HepG2 (cell line): ENCODE data around the gene FLYWCH1. TPM values are rescaled to one million over a fixed set of nuclear protein-coding genes. Genes with fewer than 3 reads are reported as not detected.

Source experiments
- HDAC1 ChIP-seq: sonication (generic); formaldehyde crosslinking; IDR thresholded peaks from 2 replicates; pipeline ENCODE4 v1.5.1; 2020; ENCODE audit warnings: mild to moderate bottlenecking, missing genetic modification reagents
- HES4 ChIP-seq: sonication (generic); formaldehyde crosslinking; IDR thresholded peaks from 2 replicates; pipeline ENCODE4 v1.9.0; 2021; ENCODE audit warnings: mild to moderate bottlenecking, missing genetic modification reagents, borderline replicate concordance
- HMG20A ChIP-seq: IDR thresholded peaks from 2 replicates; pipeline ENCODE4 v1.6.1; 2016; ENCODE audit warnings: borderline replicate concordance
- KDM5A ChIP-seq: fragments of 200-600 bp; sonication (generic); IDR thresholded peaks from 2 replicates; pipeline ENCODE4 v1.7.0; 2018; ENCODE audit warnings: antibody characterized with exemption, mild to moderate bottlenecking, low read length, borderline replicate concordance
- NFE2L2 ChIP-seq: fragments of 150-350 bp; IDR thresholded peaks from 2 replicates; pipeline ENCODE4 v1.6.1; 2014; ENCODE audit warnings: low read length
- SOX6 ChIP-seq, 2 experiments: fragments of 450-650 bp in 1 of 2; sonication (generic) in 1 of 2; formaldehyde crosslinking in 1 of 2; IDR thresholded peaks; 2 replicates each; pipeline versions ENCODE4 v1.4.0 to v1.6.1; 2017 to 2020; ENCODE audit warnings: antibody characterized with exemption in 1 of 2, mild to moderate bottlenecking in 1 of 2, missing genetic modification reagents in 1 of 2
- SRSF4 ChIP-seq: fragments of 200-400 bp; formaldehyde crosslinking; IDR thresholded peaks from one replicate; pipeline ENCODE4 v1.6.1; 2018; ENCODE audit warnings: mild to moderate bottlenecking, low read depth, low read length, moderate library complexity; ENCODE audit not compliant: poor library complexity, severe bottlenecking
- TBP ChIP-seq: sonication (generic); formaldehyde crosslinking; IDR thresholded peaks from 2 replicates; pipeline ENCODE4 v1.5.0; 2020; ENCODE audit warnings: missing genetic modification reagents
- TBX3 ChIP-seq: fragments of 450-650 bp; IDR thresholded peaks from 2 replicates; pipeline ENCODE4 v1.6.1; 2017; ENCODE audit warnings: antibody characterized with exemption, mild to moderate bottlenecking, inconsistent platforms, borderline replicate concordance
- THAP8 ChIP-seq: sonication (generic); formaldehyde crosslinking; IDR thresholded peaks from 2 replicates; pipeline ENCODE4 v1.5.1; 2020; ENCODE audit warnings: missing genetic modification reagents, mild to moderate bottlenecking, borderline replicate concordance
- YEATS2 ChIP-seq: sonication (generic); formaldehyde crosslinking; IDR thresholded peaks from 2 replicates; pipeline ENCODE4 v1.4.0; 2020; ENCODE audit warnings: missing genetic modification reagents, borderline replicate concordance
- ZFY ChIP-seq: sonication (generic); formaldehyde crosslinking; IDR thresholded peaks from 2 replicates; pipeline ENCODE4 v1.4.0; 2020; ENCODE audit warnings: missing genetic modification reagents
- ZNF205 ChIP-seq: IDR thresholded peaks from 2 replicates; pipeline ENCODE4 v1.6.1; 2018; ENCODE audit warnings: missing biosample characterization, missing genetic modification reagents
- ZNF562 ChIP-seq: sonication (generic); formaldehyde crosslinking; IDR thresholded peaks from 2 replicates; pipeline ENCODE4 v1.8.0; 2022; ENCODE audit warnings: missing genetic modification reagents, borderline replicate concordance
- ZNF609 ChIP-seq: sonication (generic); formaldehyde crosslinking; IDR thresholded peaks from 2 replicates; pipeline ENCODE4 v1.4.0; 2020; ENCODE audit warnings: mild to moderate bottlenecking, missing genetic modification reagents, borderline replicate concordance
- ZNF639 ChIP-seq: conservative IDR thresholded peaks from 2 replicates; pipeline ENCODE4 v1.6.1; 2018; ENCODE audit warnings: missing genetic modification reagents
- ZNF792 ChIP-seq: IDR thresholded peaks from 2 replicates; pipeline ENCODE4 v1.6.1; 2016
- polyA plus RNA-seq, 8 experiments: library from polyadenylated mRNA; depleted of rRNA in 3 of 8; stranded (reverse) in 7 of 8; unstranded in 1 of 8; fragments of >200 nt; fragmentation: Illumina TruSeq in 4 of 8; extraction: Trizol in 4 of 8; gene quantifications; 2 replicates each; pipeline versions ENCODE4 v1.2.1 to v1.2.3, GENCODE V29; 2011 to 2016; ENCODE audit warnings: low read depth in 4 of 8, missing spikeins in 1 of 8, mixed read lengths in 1 of 8; ENCODE audit not compliant: insufficient read depth in 1 of 8
- total RNA-seq, 5 experiments: library from RNA; depleted of rRNA; stranded (reverse); fragments of >200 nt; fragmentation: Illumina TruSeq; extraction: Trizol; gene quantifications; 2 replicates each; pipeline ENCODE4 v1.2.3, GENCODE V29; 2016; ENCODE audit warnings: low read depth in 1 of 5
- TF ChIP-seq, protein P1 (sequence below): IDR thresholded peaks from 2 replicates; pipeline ENCODE4 v1.6.1; 2016; ENCODE audit warnings: missing genetic modification reagents, missing compliant biosample characterization

Gene FLYWCH1
- total and polyA plus RNA-seq, 2 of the 13 experiments (the other 11 are each of a cell fraction or from before 2014, with no cell fraction given): 7.3 to 12.4 TPM

- TF ChIP-seq TBP (CRISPR knock-in tag) (no peak; the same call in 1 of the 2 replicates), TBX3 (no peak), HDAC1 (CRISPR knock-in tag) (peak; percentile 81; the same call in 1 of the 2 replicates), ZNF609 (no peak; the same call in 1 of the 2 replicates), ZNF205 (CRISPR knock-in tag) (no peak), YEATS2 (peak; percentile 42; the same call in 1 of the 2 replicates), KDM5A (no peak; the same call in 1 of the 2 replicates), ZFY (CRISPR knock-in tag) (peak; percentile 95), THAP8 (CRISPR knock-in tag) (no peak), SRSF4 (peak; percentile 27), HMG20A (no peak), ZNF562 (CRISPR knock-in tag) (no peak), NFE2L2 (no peak), SOX6 (IDR thresholded peaks at IDR 0.05) (no peak), SOX6 (CRISPR knock-in tag; IDR thresholded peaks at IDR 0.05) (no peak; the same call in 1 of the 2 replicates), HES4 (CRISPR knock-in tag) (0 out of 2 replicates have a peak, but pooled peaks have one; percentile 67), ZNF639 (no peak), ZNF792 (no peak)
- TF ChIP-seq, protein P1, sequence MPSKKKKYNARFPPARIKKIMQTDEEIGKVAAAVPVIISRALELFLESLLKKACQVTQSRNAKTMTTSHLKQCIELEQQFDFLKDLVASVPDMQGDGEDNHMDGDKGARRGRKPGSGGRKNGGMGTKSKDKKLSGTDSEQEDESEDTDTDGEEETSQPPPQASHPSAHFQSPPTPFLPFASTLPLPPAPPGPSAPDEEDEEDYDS (CRISPR knock-in tag): peak; percentile 63
These were observed 68.8 kb downstream of the FLYWCH1 start, which contains the start of gene PKMYT1 (continued) for GRCh38 chr16:2980227-2981176.
